Fibroblast of lung (primary cell): Measurements from ENCODE around the gene ERBB2.

ENCODE experiments used
- CTCF ChIP-seq, 2 donors: IDR thresholded peaks in 1 of 2; conservative IDR thresholded peaks in 1 of 2; 1 replicate in 1 of 2; 2 replicates in 1 of 2; pipeline ENCODE4 v1.5.1; 2011 to 2012; ENCODE audit warnings: low read length in 2 of 2, control low read depth in 1 of 2, inconsistent platforms in 1 of 2, low read depth in 1 of 2, mild to moderate bottlenecking in 1 of 2
- EZH2 ChIP-seq: IDR thresholded peaks from 2 replicates; pipeline ENCODE4 v1.5.1; 2012; ENCODE audit warnings: low read length, control low read depth, mild to moderate bottlenecking; ENCODE audit errors: missing control alignments

- TF ChIP-seq EZH2 (no peak), CTCF (conservative IDR thresholded peaks at IDR 0.05 in 1 of 2, IDR thresholded peaks at IDR 0.05 in 1 of 2; ENCODE audit: low read depth in 1 of 2, low read length in 2 of 2) (no peak)
These were observed 67.3 kb downstream of the ERBB2 start for GRCh38 chr17:39767147-39767546.
